T-helper 1 cell treated with Interleukin-12 subunit alpha and Interleukin-12 subunit beta and Interleukin-4 antibody, amounts not matched to agents 30 μg/mL and 1 μg/mL, for 36 hours (primary cell): ENCODE measurements around the gene HIGD2B.
"Not testable (repeated sequence)": the region's sequence is repeated elsewhere in the genome, so short reads cannot be mapped to it uniquely, and the experiment has no call there.

Experiments used
- H3K27ac Mint-ChIP-seq: one replicate; pipeline ENCODE4 v1.8.0; 2021; ENCODE audit warnings: mild to moderate bottlenecking, mixed read lengths
- H3K27me3 Mint-ChIP-seq: one replicate; pipeline ENCODE4 v1.8.0; 2021; ENCODE audit warnings: low read depth, mixed read lengths
- H3K36me3 Mint-ChIP-seq: one replicate; pipeline ENCODE4 v1.8.0; 2021; ENCODE audit warnings: low read depth, mixed read lengths
- H3K4me1 Mint-ChIP-seq: one replicate; pipeline ENCODE4 v1.8.0; 2021; ENCODE audit warnings: low read depth, mixed read lengths
- H3K4me3 Mint-ChIP-seq: one replicate; pipeline ENCODE4 v1.8.0; 2021; ENCODE audit warnings: mild to moderate bottlenecking, moderate library complexity, mixed read lengths
- H3K9me3 Mint-ChIP-seq: one replicate; pipeline ENCODE4 v1.8.0; 2021; ENCODE audit warnings: mixed read lengths

HIGD2B gene

DNA sequence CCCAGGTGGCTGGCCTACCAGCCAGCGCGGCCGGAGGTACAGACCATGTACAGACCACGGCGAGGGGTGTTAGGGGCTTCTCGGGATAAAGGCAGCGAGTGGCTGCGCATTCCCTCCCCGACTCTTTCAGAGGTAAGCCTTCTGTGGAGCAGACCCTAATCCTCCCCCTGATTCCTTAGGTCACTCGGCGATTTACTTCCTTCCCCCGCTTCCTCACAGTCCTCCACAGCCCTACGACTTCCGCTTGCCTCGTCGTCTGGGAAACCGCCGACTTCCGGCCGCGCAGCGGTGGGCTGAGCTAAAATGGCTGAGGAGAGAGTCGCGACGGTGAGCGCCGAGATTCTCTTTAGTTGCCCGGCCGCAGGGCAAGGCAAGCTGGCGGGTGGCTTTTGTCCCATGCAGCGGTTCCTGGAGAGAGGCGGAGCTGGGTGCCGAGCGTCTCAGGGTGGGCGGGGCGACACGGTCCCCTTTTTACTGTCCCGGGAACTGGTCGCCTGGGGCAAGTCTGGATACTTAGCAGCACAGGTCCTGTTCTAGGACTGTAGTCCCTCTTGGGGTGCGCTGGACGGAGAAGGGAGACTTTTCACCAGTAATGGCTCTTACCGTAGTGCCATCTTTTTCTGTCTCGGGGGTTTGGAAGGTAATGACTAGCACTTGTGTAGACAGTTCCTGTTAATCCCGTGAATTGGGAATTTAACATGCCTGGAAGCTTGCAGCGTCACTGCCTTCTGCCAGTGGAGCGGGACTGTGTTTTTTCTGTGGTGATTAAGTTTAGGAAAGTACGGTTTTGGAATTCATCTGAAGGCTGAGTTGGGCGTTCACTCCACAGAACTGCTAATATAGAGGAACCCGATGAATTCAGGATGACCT is at the start of gene HIGD2B, which contains the start of gene BBS4:
Gene HIGD2B, minus strand, starts transcription at position 258 of the 870 bp plus-strand sequence. CDS start 9,808 bp downstream, outside the sequence.
Gene BBS4, plus strand, starts transcription at position 283 of the 870 bp plus-strand sequence. Its CDS starts 21 bp downstream, at position 304.
- Mint-ChIP-seq H3K36me3 (peaks cover 2% of the 10 kb centered on the region), H3K9me3 (no peaks in the 10 kb centered on the region), H3K4me3 (peak within 1 kb of the TSS; percentile 97), H3K27me3 (no peaks in the 10 kb centered on the region), H3K27ac (peak within 1 kb of the TSS; percentile 94), H3K4me1 (peaks cover 19% of the 10 kb centered on the region)

DNA sequence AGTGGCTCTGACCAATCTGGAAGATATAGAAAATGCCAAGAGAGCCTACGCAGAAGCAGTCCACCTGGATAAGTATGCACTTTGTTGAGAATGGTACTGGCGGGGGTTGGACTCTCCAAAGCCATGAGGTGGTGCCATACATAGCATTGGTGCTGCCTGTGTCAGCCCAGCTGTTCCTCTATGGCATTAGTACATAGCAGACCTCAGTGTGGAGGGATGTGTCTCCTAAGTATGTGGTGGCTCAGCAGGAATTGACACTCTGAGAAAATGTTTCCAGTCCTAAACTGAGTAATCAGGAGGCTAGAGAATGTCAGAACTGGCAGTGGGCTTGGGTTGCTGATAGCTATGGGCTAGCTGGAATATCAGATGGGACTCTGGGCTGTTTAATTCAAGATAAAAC is 49.1 kb upstream of the HIGD2B start:
- H3K27me3 Mint-ChIP-seq, result no peaks in the 10 kb centered on the region
- H3K4me3 Mint-ChIP-seq, result no peak overlapping the region
- peaks cover 21% of the 10 kb centered on the region for H3K4me1 Mint-ChIP-seq
- peaks cover 38% of the 10 kb centered on the region for H3K36me3 Mint-ChIP-seq
- H3K9me3 Mint-ChIP-seq, result no peaks in the 10 kb centered on the region
- no peak overlapping the region for H3K27ac Mint-ChIP-seq

DNA sequence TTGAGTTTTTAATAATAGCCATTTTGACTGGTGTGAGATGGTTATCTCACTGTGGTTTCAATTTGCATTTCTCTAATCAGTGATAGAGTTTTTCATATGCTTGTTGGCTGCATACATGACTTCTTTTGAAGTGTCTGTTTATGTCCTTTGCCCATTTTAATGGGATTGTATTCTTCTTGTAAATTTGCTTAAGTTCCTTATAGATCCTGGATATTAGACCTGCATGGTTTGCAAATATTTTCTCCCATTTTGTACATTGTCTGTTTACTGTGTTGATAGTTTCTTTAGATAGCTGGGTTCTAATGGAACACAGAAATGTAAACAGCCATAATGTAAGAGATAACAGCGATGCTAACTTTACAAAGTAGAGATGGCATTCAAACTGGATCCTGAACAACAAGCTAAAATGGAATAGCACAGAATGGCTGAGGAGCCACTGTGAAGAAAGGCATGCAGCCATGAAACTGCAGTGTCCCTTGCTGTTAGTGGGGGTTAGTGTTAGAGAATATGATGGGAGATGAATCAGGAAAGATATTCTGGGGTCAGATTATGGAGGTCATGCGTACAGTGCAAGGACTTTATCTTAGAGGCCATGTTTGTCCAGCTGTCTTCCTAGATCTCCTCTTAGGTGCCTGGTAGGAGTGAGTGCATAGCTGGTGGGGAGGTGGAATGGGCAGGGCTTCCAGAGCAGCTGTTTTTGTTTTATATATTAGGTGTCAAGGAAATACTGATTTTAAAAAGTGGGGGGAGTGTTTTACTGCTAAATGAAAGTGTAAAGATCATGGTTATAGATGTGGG is 48.2 kb upstream of the HIGD2B start:
- H3K4me3 Mint-ChIP-seq, result no peak overlapping the region
- H3K36me3 Mint-ChIP-seq, result peaks cover 33% of the 10 kb centered on the region
- H3K27me3 Mint-ChIP-seq, result no peaks in the 10 kb centered on the region
- peaks cover 13% of the 10 kb centered on the region for H3K4me1 Mint-ChIP-seq
- no peak overlapping the region for H3K27ac Mint-ChIP-seq
- H3K9me3 Mint-ChIP-seq, result no peaks in the 10 kb centered on the region

DNA sequence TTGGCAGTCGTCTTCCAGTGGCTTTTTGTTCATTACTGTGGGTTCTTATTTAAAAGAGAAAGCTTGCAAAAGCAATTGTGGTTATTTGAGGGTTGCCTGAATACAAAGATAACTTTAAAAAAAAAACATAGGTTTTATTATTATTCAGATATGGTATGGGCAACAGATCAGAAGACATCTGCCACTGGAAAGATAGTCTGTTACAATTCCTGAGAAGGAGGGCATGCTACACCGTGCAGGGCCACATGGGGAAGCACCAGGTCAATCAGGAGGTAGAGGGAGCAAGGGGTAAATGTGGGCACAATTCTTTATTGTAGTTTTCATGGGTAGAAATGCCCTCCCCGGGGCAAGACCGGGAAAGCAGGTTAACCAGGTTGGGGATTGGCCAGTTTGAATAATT is 46.5 kb upstream of the HIGD2B start:
- Mint-ChIP-seq H3K27ac (no peak overlapping the region), H3K27me3 (no peaks in the 10 kb centered on the region), H3K9me3 (no peaks in the 10 kb centered on the region), H3K4me1 (peaks cover 8% of the 10 kb centered on the region), H3K36me3 (peaks cover 25% of the 10 kb centered on the region), H3K4me3 (no peak overlapping the region)

- Mint-ChIP-seq H3K27ac (no peak overlapping the region), H3K36me3 (peaks cover 25% of the 10 kb centered on the region), H3K4me1 (peaks cover 5% of the 10 kb centered on the region), H3K27me3 (no peaks in the 10 kb centered on the region), H3K4me3 (no peak overlapping the region), H3K9me3 (no peaks in the 10 kb centered on the region)
Observed at GRCh38 chr15:72732086-72732485, 46.1 kb upstream of the HIGD2B start.

- H3K36me3 Mint-ChIP-seq, result peaks cover 13% of the 10 kb centered on the region
- no peaks in the 10 kb centered on the region for H3K27me3 Mint-ChIP-seq
- no peak overlapping the region for H3K27ac Mint-ChIP-seq
- no peak overlapping the region for H3K4me3 Mint-ChIP-seq
- H3K4me1 Mint-ChIP-seq, result peaks cover under 1% of the 10 kb centered on the region
- no peaks in the 10 kb centered on the region for H3K9me3 Mint-ChIP-seq
Observed at GRCh38 chr15:72728821-72729220, 42.8 kb upstream of the HIGD2B start.

- not testable (repeated sequence) for H3K4me3 Mint-ChIP-seq, H3K4me1 Mint-ChIP-seq, H3K27ac Mint-ChIP-seq, H3K27me3 Mint-ChIP-seq, H3K9me3 Mint-ChIP-seq
- H3K36me3 Mint-ChIP-seq, result peaks cover 13% of the 10 kb centered on the region
Observed at GRCh38 chr15:72728249-72728648, 42.3 kb upstream of the HIGD2B start.

DNA sequence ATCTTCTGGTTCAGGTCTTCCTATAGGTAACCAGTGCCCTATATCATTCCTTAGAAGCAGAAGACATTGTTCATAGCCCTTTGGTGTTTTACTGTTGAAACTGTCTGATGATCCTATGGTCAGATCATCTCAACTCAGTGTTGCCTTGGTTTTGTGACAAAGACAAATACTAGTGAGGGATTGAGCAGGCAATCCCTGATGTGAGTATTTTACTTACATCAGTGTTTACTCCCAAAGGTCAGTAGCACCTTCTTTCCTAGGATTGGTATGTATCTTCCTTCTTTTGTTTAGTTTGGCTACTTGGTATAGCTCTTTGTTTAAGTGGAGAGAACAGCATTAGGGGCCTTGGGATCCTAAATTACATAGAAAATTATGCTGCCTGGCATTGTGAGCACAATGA is 41.2 kb upstream of the HIGD2B start:
- peaks cover 2% of the 10 kb centered on the region for H3K4me1 Mint-ChIP-seq
- peaks cover 12% of the 10 kb centered on the region for H3K36me3 Mint-ChIP-seq
- H3K27ac Mint-ChIP-seq, result no peak overlapping the region

GRCh38 chr15:72725851-72726250 is 39.9 kb upstream of the HIGD2B start:
- H3K27ac Mint-ChIP-seq, H3K4me1 Mint-ChIP-seq, H3K36me3 Mint-ChIP-seq, H3K9me3 Mint-ChIP-seq, H3K27me3 Mint-ChIP-seq, H3K4me3 Mint-ChIP-seq: not testable (repeated sequence)

More for the DNA sequence above, 41.2 kb upstream of the HIGD2B start:
- no peaks in the 10 kb centered on the region for H3K27me3 Mint-ChIP-seq
- no peak overlapping the region for H3K4me3 Mint-ChIP-seq
- no peaks in the 10 kb centered on the region for H3K9me3 Mint-ChIP-seq

DNA sequence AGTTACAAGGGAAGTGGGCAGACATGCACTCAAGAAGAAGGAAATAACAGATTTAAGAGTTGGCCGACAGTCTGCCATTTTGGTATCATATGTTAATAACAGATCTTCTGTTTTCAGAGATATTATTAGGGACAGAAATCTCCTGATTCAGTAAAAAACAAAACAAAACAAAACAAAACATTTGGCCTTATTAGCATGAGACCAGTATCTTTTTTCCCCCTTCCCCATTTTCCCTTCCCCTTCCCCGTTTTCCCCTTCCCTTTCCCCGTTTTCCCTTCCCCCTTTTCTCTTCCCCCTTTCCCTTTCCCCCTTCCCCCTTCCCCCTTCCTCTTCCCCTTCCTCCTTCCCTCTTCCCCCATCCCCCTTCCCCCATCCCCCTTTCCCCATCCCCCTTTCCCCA is 39.5 kb upstream of the HIGD2B start:
- Mint-ChIP-seq H3K36me3 (peaks cover 3% of the 10 kb centered on the region), H3K27me3 (no peaks in the 10 kb centered on the region), H3K27ac (no peak overlapping the region), H3K9me3 (no peaks in the 10 kb centered on the region), H3K4me1 (peaks cover 3% of the 10 kb centered on the region), H3K4me3 (no peak overlapping the region)

DNA sequence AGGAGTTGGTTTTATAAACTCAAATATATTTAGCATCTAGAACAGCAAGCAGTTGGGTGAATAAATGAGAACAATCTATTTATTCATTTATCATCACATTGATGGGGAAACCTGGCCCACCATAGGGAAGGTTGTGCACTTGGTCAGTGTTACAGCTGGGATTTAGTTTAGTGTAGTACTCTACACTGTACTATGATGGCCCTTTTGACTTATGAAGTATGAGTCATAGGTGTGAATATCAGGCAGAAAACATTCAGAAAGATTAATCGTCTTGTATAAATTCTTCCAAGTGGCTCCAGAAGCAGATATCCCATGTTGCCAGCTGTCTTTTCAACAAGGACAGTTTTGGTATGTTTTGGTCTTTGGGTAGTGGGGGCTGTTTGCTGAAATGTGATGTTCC is 38.0 kb upstream of the HIGD2B start:
- Mint-ChIP-seq H3K4me1 (peaks cover 3% of the 10 kb centered on the region), H3K27me3 (no peaks in the 10 kb centered on the region), H3K9me3 (no peaks in the 10 kb centered on the region), H3K36me3 (peaks cover 1% of the 10 kb centered on the region), H3K27ac (no peak overlapping the region), H3K4me3 (no peak overlapping the region)

- Mint-ChIP-seq H3K9me3 (no peaks in the 10 kb centered on the region), H3K27me3 (no peaks in the 10 kb centered on the region), H3K4me1 (peaks cover 3% of the 10 kb centered on the region), H3K36me3 (peaks cover 1% of the 10 kb centered on the region), H3K27ac (no peak overlapping the region), H3K4me3 (no peak overlapping the region)
Observed at GRCh38 chr15:72722071-72722696, 36.2 kb upstream of the HIGD2B start.

DNA sequence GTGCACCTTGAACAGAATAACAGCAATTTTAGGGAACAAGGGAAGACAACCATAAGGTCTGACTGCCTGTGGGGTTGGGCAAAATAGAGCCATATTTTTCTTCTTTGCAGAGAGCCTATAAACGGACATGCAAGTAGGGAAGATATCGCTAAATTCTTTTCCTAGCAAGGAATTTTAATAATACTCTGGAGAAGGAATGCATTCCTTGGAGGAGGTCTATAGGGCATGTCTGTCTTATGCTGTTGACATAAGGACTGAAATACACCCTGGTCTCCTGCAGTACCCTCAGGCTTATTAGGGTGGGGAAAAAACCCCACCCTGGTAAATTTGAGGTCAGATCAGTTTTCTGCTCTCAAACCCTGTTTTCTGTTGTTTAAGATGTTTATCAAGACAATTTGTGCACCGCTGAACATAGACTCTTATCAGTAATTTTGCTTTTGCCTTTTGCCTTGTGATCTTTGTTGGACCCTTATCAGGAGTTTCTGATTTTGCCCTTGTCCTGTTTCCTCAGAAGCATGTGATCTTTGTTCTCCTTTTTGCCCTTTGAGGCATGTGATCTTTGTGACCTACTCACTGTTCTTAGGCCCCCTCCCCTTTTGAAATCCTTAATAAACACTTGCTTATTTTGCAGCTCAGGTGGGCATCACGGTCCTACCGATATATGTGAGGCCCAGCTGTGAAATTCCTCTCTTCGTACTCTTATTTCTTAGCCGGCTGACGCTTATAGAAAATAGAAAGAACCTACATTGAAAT is 22.7 kb upstream of the HIGD2B start:
- H3K4me3 Mint-ChIP-seq, H3K27me3 Mint-ChIP-seq, H3K36me3 Mint-ChIP-seq, H3K27ac Mint-ChIP-seq, H3K9me3 Mint-ChIP-seq, H3K4me1 Mint-ChIP-seq: not testable (repeated sequence)

DNA sequence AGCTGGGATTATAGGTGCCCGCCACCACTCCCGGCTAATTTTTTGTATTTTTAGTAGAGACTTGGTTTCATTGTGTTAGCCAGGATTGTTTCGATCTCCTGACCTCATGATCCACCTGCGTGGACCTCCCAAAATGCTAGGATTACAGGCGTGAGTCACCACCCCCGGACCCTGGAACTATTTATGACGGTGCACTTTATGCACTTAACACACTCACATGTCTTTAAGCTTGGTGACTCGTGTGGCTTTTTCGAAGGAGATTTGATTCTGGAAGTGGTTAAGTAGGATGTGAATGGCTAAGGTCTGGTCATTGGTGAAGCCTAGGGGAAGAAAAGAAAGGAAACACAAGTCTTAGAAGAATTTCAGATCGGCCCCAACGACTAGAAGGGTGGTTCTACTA is 20.3 kb upstream of the HIGD2B start:
- Mint-ChIP-seq H3K27me3 (no peaks in the 10 kb centered on the region), H3K36me3 (no peaks in the 10 kb centered on the region), H3K4me3 (no peak overlapping the region), H3K9me3 (no peaks in the 10 kb centered on the region), H3K27ac (no peak overlapping the region), H3K4me1 (no peaks in the 10 kb centered on the region)
